ENCODE measurements around the gene FUCA2.
A peak's percentile ranks its signal among the peaks of the same experiment; 100 is the strongest.
"Not testable (repeated sequence)": the region's sequence is repeated elsewhere in the genome, so short reads cannot be mapped to it uniquely, and the experiment has no call there.

The FUCA2 gene

DNA sequence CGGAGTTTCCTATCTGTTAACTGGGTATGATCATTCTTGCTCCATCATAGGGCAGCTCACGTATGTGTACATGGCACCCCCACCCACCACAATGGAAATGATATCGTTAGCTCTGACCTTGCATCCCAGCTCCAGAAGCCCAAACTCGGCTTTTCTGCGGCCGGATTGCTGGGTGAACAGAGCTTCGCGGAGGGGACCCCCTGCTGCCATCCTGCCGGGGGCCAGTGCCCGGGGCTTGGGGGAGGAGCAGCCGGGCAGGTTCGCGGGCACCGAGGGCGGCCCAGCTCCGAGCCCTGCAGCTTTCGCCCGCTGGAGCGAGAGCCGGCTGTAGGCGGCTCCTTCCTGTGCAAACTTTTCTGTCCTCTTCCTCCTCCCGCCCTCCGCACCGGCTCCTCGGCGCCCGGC, 24.9 kb upstream of the FUCA2 start:
- DNase-seq (ENCODE audit: low read depth in 2 of 2), result peak in 1 of 2 donors; percentile 19

DNA sequence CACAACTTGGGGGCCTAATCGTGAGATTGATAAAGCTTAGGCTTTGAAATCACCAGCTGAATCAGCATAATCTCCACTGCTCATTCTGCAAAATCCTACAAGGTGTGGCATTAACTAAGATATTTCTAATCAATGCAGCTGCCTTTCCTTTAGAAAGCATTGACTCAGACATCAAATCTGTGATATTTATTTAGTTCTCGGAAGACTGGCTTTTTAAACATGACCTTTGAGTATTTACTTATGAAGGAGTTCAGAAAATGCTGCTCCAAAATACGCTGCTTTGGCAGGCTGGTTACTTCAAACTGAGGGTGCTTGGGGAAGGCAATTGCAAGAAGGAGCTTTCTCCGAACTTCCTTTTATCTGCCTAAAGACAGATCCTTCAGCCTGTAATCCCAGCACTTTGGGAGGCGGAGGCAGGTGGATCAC, 23.7 kb upstream of the FUCA2 start:
- DNase-seq (ENCODE audit: low read depth in 2 of 2), result no peak

DNA sequence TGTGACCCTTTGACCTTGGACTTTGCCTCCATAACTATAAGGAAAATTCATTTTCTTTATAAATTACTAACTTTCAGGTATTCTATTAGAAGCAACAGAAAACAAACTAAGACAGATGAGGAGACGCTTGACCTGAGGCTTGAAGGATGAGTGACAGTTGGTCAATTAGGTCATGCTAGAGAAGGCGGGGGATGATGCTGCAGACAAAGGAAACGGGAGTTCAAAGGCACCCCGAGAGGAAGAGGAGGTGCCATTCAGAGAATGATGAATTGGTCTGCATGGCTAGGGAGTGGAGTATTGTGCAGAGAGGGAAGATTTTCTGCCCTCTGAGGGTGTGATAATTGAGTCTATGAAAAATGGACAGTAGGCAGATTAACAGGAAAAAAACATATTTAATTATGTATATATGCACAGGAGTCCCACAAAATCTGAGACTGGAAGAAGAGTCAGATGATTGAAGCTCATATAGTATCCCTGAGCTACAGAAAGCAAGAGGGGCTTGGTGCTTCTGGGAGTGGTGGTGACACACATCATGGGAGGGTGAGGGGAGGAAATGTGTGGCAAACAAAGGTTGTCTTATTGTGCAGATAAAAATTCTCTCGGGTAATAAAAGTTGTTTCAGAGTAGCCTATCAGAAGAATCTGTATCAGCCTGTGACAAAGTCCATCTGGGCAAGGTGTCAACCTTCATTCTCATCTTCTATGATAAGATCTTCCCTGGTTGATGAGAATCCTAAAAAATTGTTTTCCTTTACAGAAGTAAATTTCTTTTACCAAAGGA, 20.4 kb upstream of the FUCA2 start:
- no peak for DNase-seq (ENCODE audit: low read depth in 2 of 2)

DNA sequence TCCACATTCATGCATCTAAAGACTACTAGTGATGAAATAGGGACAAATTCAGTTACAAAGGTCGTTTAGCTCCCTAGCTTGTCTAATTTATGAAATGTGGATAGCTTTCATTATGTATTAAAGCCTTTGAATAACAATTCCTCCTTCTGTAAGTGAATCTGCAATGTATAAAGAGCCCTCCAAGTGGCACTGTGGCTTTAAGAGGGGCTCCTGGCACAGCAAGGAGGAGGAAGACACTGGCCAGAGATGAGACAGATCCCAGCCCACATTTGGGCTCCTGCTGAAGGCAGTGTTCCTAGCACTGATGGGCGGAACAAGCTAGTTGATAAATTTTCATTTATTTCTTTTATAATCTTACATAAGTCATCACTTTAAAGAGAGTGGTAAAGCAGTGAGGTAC, 17.6 kb upstream of the FUCA2 start:
- DNase-seq (ENCODE audit: low read depth in 2 of 2), result no peak

DNA sequence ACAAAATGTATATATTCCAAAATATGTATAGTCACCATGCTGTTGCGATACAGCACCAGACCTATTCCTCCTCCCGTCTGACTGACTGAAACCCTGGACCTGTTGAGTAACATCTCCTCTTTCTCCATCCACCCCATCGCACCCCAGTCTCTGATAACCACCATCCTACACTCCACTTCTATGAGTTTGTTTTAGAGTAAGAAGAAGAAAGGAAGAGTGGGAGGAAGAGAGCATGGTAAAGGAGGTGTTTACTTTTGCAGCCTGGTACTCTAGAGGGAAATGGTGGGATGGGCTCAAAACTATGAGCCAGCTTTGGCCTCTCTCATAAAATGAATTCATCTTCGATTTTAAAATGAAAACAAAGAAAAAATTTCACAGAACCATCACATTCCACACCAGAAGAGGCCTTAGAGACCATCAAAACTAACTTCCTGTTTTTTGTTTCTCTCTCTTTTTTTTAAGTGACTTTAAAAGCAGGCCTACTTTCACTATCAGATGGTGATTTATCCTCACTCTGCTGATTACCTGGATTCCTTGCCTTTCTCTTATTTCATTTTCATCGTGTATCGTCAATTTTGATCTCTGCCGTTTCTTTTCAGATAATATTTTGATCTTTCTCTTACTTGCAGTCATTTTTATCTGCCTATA, 16.8 kb upstream of the FUCA2 start:
- no peak for DNase-seq (ENCODE audit: low read depth in 2 of 2)

DNA sequence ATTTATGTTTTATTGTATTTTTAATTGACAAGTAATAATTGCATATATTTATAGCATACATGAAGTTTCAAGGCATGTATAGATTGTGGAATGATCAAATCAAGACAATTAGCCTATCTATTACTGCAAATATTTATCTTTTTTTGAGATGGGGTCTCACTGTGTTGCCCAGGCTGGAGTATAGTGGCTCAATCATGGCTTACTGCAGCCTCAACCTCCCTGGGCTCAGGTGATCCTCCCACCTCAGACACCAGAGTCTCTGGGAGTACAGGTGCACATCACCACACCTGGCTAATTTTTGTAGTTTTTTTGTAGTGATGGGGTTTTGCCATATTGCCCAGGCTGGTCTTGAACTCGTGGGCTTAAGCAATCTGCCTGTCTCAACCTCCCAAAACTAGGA, 16.2 kb upstream of the FUCA2 start:
- DNase-seq (ENCODE audit: low read depth in 2 of 2), result no peak

DNA sequence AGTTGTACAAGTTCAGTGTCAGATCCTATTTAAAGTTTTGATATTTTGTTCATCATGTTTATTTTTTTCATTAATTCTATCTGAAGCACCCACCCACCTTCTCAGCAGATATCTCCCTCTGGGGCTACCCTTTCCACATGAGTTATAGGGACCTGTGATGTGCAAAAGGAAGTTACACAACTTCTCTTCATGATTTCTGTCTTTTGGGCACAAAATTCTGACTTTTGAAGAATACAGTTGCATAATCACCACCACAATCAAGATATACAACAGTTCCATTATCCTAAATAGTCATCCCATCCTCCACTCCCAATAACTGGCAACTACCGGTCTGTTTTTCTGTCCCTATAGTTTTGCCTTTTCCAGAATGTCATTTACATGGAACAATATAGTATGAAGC, 13.8 kb upstream of the FUCA2 start:
- no peak for DNase-seq (ENCODE audit: low read depth in 2 of 2)

DNA sequence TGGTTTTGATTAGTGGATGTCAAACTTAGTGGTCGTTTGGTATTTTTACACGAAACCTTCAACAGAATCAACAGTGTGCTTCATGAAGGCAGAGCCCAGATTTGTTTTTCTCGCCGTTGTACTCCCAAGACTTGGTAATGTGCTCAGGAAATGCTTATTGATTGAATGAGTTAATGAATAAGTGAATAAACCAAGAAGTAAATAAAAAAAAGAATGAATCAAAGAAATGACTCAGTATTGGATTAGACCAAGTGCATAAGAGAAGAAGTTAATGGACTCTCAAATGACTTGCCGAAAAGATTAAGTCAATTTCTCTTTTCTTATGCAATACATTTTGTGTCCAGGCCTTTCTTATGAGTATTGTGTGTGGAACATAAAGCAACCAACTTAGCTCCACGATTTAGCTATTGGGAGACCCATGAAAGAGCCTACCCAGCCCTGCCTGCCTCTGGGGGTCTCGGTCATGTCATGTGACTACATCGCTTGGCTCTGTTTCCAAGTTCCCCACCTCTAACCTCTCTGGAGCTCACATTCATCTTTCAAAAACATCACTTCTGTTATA, 10.6 kb upstream of the FUCA2 start:
- no peak for DNase-seq (ENCODE audit: low read depth in 2 of 2)

DNA sequence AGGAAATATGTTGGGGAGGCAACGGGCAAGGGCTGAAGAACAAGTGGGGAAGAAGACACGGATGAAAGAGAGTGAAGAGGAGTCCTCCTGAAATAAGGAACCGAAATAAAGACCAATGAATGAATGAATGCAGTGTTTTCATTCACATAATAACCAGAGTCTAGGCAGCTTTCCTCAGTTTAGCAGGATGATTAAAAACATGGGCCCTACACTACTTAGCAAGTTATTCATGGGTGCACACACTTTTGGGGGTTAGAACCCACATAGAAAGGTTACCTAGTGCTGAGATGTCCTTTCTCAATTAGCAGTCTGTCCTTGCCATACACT, 5.9 kb upstream of the FUCA2 start:
- no peak for DNase-seq (ENCODE audit: low read depth in 2 of 2)

DNA sequence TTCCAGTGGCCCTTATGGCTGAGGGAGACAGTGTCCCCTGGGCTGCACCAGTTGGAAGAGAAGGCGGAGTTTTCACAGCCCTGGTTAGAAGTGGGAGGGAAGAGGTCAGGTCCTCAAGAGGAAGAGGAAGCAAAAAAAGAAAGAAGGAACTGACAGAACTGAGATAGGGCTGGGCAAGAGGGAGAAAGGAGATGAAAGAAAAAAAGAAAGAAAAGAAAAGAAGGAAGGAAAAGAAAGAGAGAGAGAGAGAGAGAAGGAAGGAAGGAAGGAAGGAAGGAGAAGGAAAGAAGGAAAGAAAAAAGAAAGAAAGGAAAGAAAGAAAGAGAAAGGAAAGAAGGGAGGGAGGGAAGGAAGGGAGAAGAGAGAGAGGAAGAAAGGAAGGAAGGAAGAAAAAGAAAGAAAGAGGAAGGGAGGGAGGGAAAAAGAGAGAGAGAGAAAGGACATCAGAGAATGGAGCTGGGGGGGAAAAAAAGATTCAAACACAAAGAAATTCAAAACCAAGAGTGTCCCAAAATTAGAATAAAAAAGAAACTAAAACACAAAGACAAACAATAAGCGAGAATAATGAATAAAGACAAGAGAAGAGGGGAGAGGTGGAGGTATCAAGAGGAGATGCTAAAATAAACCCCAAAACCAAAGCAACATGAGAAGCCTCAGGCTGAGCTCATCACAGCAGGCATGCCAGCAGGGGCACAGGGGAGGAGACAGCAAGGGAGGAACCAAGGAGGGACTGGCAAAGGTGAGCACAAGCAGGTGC, 5.3 kb upstream of the FUCA2 start:
- no peak for DNase-seq (ENCODE audit: low read depth in 2 of 2)

DNA sequence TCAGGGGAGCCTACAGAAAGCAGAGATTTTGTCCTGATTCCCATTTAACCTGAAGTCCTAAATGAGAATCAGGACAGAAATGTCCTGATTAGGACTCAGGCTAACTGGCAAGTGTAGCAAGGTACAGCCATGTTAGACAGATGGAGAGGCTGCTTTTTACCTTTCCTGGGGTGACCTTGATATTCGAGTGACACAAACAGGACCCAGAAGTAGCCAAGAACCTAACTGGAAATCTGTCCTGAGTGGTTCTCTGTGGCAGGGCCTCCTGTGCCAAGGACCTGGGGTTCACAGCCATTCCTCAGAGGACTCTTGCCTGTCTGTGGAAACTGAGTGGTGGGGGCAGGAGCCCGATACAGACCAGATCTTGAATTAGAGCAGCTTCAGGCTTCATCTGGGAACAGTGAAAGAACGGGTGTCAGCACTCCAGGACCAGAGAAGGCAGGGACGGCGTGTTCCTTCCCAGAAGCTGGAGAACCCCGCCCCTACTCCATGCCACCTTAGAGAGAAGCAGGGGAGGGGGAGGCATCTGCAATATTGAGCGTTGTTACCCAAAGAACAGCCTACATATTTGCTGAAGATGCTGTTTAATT, 4.3 kb upstream of the FUCA2 start:
- no peak for DNase-seq (ENCODE audit: low read depth in 2 of 2)

DNA sequence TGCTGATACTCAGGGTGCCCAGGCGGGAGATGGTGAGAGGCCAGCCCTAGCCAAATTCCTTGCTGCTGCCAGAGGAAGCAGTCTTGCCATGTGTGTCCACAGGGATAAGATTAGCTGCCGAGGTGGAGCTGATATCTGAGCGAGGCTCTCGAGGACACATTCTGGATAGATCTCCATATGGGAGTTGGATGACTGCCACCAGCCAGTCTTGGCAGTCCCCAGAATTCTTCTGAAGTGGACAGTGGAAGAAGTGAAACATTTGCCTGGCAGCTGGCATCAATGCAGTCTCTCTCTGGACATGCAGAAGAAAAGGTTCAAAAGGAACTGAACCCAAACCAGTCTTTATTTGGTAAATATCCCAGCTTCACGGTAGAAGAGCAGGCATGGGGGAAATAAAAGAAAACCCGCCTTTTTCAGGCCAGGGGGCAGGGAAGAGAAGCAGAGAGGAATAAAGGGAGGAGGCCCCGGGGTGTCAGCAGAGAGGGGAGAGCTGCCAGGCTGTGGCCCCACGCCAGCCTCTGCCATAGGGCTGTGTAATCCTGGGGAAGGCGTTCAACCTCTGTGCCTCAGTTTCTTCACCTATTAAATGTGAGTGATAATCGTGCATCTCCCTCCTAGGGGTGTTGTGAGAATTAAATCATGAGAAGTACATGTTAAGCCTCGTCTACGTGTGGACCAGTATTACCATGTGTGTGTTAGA, 3.7 kb upstream of the FUCA2 start:
- no peak for DNase-seq (ENCODE audit: low read depth in 2 of 2)

DNA sequence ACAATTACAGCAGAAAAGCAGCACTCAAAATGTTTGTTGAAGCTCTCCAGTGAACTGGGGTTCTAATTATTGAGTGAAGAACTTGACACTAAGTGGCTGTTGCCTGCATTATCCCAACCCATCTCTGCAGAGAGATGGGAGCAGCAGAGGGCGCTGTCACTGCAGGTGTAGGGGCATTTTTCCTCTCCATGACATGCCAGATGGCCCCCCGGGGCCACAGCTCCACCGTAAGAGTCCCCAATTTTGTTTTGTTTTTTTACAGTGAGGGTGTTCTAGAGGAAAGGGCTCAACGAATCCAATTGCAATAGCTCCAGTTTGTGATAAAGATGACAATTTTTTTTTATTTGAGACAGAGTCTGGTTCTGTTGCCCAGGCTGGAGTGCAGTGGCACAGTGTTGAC, 1.9 kb upstream of the FUCA2 start:
- DNase-seq (ENCODE audit: low read depth in 2 of 2), result no peak

DNA sequence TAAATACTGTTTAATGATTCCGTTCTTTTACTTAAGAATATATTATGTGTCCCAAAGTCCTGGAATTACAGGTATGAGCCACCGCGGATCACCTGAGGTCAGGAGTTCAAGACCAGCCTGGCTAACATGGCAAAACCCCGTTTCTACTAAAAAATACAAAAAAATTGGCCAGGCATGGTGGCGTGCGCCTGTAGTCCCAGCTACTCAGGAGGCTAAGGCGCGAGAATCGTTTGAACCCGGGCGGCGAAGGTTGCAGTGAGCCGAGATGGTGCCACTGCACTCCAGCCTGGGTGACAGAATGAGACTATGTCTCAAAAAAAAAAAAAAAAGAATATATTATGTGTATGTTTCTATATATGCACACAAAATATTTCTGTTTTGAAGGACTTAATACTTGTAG, 1.2 kb downstream of the FUCA2 start:
- DNase-seq (ENCODE audit: low read depth in 2 of 2), result not testable (repeated sequence)

DNA sequence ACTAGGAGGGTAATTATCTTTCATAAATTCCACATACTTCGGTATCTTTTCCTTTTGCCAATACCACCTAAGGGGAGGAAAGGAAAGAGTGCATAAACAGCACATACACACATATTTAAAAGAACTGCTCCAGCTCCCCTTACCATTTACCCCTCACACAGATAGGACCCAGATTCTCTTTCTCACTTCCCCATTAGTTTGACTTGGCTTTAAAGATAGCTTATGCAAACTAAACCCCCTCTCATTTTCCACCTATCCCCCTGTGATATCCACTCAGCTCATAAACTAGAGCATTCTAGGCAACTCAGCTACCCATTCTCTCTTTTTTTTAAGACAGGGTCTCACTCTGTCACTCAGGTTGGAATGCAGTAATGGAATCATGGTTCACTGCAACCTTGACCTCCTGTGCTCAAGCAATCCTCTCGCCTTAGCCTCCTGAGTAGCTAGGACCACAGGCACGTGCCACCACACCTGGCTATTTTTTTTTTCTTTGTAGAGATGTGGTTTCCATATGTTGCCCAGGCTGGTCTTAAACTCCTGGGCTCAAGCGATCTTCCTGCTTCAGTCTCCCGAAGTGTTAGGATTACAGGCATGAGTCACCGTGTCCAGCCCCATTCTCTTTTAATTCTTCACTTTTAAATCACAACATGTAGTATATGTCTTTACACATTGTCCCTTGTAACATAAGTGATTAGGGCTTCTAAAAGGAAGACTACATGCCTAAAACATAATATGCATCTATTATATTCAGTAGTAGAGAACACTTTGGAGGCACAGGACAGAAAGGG, 4.0 kb downstream of the FUCA2 start:
- DNase-seq (ENCODE audit: low read depth in 2 of 2), result no peak

DNA sequence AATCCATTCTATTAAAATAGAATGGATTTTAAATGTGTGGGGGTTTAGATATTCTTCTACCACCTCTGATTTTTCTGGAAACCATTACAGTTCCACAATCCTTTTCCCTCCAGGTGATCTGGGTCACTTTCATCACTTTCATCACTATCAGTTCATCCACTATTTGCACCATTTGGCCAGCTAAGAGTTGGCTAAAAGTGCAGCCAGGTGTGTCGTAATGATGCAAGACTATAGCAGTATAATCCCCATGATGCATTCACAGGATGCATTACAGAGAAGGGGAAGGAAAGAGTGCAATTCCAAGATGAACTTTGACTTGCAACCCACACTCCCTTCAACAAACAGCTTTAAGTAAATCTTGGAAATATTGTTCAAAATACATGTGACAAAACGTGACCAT, 4.9 kb downstream of the FUCA2 start:
- no peak for DNase-seq (ENCODE audit: low read depth in 2 of 2)

DNA sequence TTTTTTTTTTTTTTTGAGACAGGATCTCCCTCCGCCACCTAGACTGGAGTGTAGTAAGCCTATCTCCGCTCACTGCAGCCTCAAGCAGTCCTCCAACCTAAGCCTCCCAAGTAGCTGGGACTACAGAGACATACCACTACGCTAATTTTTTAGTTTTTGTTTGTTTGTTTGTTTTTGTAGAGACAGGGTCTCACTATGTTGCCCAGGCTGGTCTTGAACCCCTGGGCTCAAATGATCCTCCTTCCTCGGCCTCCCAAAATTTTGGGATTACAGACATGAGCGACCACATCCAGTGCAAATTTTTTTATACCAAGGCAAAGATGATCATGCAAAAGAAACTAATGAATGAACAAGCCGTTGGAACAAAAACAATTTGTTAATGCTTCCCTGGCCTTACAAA, 5.3 kb downstream of the FUCA2 start:
- DNase-seq (ENCODE audit: low read depth in 2 of 2), result no peak

DNA sequence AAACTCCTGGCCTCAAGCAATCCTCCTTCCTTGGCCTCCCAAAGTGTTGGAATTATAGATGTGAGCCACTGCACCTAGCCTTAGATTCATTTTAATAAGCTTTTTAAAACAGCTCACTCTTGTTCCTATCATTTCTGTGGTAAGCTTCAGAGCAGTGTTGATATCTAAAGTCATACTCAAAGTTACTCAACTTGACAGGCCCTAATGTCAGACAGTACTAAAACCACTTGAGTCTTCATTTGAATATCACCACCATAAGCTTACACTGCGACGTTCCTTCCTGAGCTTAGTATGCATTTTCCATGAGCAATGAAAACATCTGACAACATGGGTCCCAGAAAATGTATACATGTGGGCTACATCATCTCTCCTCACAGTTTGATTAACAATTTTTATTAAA, 6.0 kb downstream of the FUCA2 start:
- no peak for DNase-seq (ENCODE audit: low read depth in 2 of 2)

DNA sequence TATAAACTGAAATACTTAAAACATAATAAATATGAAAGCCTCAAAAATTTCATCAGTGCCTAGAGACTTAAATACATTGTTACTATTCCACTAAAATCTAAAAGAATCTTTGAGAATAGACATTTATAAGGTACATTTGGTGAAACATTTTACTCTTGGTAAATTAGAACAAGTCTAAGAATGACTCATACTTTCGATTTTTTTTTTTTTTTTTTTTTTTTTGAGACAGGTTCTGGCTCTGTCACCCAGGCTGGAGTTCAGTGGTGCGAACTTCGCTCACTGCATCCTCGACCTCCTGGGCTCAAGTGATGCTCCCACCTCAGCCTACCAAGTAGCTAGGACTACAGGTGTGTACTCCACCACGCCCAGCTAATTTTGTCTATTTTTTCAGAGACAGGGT, 6.4 kb downstream of the FUCA2 start:
- no peak for DNase-seq (ENCODE audit: low read depth in 2 of 2)

DNA sequence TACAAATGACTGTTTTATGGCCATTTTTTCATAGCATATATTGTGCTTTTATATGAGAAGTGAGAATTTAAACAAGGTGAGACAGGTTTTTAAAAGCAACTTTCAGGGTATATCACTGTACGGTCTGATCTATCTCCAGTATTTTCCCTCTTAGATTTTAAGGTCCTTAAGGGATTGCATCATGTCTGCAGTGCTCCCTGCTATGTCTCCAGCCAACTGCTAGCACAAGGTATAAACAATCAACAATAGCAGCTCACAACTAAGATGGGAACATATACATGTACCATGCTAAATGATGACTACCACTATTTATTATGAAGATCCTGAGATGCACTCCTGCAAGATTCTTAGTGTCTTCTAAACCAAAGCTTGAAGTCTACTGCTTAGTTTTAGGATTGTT, 7.2 kb downstream of the FUCA2 start:
- DNase-seq (ENCODE audit: low read depth in 2 of 2), result no peak

DNA sequence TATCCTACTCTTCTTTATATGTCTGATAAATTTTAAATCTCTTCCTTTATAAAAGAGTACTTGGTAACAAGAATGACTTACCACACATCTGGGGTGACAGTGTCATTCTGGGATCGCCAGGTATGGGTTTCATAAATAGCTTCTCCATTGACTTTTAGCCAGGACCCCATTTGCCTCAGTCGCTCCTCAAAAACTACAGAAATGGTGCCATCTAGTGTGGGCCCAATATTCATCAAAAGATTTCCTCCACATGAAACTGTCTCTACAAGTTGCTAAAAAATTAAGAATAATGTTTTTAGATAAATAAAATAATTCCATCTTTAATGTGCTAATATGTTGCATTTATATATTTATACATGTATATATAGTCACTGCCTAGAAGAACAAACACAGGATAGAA, 9.7 kb downstream of the FUCA2 start:
- DNase-seq (ENCODE audit: low read depth in 2 of 2), result no peak
